ENCODE data around the gene PTPN6.

PTPN6 gene

GRCh38 chr12:6923003-6923732 is 28.0 kb upstream of the PTPN6 start:
- no peak for DNase-seq

DNA sequence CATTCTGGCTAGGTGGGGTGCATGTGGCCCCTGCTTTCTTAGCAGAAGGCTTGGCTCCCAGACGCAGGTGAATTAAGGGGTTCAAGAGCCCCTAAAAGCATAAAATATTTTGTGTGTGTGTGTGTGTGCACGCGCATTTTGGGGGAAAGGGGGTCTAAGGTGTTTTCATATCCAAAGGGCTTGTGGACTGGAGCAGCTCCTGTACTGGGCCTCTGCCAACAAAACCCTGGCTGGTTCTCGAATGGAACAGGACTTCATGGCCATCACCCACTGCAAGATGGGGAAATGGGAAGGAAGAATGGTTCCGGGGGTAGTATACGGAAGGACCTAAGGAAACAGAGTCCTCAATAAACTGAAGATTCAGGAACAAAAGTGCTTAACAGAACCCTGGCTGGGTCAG is 27.3 kb upstream of the PTPN6 start:
- no peak for DNase-seq

- no peak for DNase-seq
These were observed 26.0 kb upstream of the PTPN6 start for GRCh38 chr12:6925239-6925539.

- DNase-seq: no peak
These were observed 25.4 kb upstream of the PTPN6 start for GRCh38 chr12:6925540-6926279.

- DNase-seq: peak; percentile 62 to 67
These were observed 23.7 kb upstream of the PTPN6 start, which contains the start of gene ATN1 for GRCh38 chr12:6927379-6928021. Gene ATN1, plus strand, starts transcription at chr12:6927959. Its CDS starts 6,043 bp downstream, at chr12:6934002.

- no peak for DNase-seq
These were observed 23.0 kb upstream of the PTPN6 start for GRCh38 chr12:6928022-6928702.

- DNase-seq: peak in 1 of 2 experiments; percentile 40
These were observed 22.3 kb upstream of the PTPN6 start for GRCh38 chr12:6928703-6929407.

DNA sequence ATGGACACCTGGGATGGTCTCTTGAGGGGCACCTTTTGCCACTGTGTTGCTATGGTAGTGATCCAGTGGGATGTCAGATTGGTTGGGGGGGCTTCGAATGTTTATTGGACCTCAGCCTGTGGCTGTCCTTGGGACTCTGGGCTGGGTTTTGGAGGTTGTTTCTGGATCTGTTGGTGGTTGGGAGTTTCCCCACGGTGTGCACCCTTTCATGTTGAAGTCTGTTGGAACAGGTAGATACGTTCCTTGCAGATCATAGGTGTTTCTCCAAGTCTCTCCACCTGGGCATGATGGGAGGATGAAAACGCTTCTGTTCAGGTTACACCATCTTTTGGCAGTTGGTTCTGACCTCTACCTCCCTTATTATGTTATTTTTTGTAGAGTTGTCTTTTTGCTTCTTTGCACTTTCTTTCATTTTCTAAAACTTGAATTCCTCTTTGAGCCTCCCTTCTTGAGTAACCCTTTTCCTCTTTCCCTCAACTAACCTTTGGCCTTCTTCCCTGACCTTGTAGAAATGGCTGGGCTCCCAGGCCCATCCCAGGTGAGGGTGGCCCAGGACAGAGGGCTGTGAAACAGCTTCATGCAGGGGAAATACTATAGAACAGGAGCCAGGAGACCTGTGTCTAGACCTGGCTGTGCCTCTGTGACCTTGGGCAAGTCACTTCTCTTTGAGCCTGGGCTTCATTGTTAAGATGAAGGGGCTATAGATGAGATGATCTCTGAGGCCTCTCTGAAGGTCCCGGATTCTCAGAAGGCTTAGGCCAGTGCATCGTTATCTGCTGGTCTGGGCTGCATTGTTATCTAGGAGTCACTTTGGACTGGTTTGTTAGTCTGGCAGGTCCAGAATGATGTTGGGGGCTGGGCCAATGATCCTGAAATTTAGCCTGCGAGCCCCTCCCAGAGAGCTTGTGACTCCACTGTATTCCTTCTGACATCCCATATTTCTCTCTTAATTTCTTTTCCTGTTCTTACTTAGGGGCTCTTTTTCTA is 21.4 kb upstream of the PTPN6 start:
- DNase-seq: no peak

DNA sequence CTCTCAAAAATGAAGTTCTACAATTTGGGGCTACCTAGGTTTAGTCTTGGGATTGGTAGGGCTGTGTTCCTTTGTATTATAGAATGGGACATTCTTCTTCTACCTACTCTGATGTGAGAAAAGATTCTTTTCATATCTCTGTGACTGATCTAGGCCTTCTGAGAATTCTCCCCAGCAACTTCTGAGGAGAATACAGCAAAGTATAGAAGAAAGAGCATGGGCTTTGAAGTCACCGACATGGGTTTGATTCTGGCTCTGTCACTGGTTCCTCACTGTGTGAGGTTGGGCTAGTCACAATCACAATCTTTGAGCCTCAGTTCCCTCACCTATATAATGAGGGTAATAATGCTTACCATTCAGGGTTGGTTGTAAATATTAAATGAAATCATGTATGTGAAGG is 18.4 kb upstream of the PTPN6 start:
- no peak for DNase-seq

DNA sequence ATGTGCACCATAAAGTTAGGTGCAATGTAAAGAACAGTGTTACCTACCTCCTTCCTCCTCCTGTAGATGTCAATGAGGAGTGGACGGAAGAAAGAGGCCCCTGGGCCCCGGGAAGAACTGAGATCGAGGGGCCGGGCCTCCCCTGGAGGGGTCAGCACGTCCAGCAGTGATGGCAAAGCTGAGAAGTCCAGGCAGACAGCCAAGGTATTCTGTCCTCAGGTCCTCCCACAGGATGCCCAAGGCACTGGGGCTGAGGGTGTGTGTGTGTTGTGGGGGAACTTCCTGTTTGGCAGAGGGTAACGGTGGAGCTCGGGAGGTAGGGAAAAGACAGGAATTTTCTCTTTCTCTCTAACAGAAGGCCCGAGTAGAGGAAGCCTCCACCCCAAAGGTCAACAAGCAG is 17.0 kb upstream of the PTPN6 start:
- DNase-seq: no peak

GRCh38 chr12:6935371-6936193 is 15.6 kb upstream of the PTPN6 start:
- DNase-seq: no peak

DNA sequence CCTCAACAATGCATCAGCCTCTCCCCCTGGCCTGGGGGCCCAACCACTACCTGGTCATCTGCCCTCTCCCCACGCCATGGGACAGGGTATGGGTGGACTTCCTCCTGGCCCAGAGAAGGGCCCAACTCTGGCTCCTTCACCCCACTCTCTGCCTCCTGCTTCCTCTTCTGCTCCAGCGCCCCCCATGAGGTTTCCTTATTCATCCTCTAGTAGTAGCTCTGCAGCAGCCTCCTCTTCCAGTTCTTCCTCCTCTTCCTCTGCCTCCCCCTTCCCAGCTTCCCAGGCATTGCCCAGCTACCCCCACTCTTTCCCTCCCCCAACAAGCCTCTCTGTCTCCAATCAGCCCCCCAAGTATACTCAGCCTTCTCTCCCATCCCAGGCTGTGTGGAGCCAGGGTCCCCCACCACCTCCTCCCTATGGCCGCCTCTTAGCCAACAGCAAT is 14.9 kb upstream of the PTPN6 start:
- no peak for DNase-seq

- peak; percentile 66 to 78 for DNase-seq
These were observed 14.3 kb upstream of the PTPN6 start for GRCh38 chr12:6936636-6937480.

DNA sequence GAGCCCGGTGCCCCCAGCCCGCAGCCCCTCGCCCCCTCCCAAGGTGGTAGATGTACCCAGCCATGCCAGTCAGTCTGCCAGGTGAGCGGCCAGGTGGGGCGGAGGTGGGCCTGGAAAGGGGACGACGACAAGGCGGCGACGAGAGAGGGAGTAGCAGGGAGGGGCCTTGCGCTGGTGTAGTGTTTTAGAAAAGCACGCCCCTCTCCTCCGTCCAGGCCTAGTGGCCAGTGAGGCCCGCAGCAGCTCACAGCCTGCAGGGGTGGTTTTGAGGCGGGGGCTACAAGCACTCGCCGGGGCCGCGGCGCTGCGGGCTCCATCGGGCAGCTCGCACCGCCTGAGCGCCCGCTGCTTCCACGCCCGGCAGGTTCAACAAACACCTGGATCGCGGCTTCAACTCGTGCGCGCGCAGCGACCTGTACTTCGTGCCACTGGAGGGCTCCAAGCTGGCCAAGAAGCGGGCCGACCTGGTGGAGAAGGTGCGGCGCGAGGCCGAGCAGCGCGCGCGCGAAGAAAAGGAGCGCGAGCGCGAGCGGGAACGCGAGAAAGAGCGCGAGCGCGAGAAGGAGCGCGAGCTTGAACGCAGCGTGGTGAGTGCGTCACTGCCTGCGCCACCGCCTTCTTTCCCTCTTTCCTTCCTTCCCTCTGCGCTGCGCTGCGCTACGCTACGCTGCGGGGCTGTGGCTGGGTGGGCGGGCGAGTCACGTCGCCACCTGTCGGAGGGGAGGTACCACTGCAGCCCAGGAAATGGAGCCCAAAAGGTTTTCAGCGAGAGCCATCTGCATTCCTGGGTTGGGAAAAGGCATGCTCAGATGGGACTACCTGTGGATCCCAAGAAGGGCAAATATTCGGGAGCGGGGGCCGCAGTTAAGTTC is 13.4 kb upstream of the PTPN6 start:
- DNase-seq: peak; percentile 93 to 94

DNA sequence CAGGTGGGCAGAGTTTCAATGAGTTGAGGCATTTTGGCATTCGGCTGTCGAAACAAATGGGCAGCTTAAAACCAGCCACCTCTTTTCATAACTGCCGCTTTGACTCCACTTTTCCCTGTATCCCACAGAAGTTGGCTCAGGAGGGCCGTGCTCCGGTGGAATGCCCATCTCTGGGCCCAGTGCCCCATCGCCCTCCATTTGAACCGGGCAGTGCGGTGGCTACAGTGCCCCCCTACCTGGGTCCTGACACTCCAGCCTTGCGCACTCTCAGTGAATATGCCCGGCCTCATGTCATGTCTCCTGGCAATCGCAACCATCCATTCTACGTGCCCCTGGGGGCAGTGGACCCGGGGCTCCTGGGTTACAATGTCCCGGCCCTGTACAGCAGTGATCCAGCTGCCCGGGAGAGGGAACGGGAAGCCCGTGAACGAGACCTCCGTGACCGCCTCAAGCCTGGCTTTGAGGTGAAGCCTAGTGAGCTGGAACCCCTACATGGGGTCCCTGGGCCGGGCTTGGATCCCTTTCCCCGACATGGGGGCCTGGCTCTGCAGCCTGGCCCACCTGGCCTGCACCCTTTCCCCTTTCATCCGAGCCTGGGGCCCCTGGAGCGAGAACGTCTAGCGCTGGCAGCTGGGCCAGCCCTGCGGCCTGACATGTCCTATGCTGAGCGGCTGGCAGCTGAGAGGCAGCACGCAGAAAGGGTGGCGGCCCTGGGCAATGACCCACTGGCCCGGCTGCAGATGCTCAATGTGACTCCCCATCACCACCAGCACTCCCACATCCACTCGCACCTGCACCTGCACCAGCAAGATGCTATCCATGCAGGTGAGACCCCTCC is 12.6 kb upstream of the PTPN6 start:
- DNase-seq: no peak

GRCh38 chr12:6939191-6939540 is 12.0 kb upstream of the PTPN6 start:
- DNase-seq: no peak

DNA sequence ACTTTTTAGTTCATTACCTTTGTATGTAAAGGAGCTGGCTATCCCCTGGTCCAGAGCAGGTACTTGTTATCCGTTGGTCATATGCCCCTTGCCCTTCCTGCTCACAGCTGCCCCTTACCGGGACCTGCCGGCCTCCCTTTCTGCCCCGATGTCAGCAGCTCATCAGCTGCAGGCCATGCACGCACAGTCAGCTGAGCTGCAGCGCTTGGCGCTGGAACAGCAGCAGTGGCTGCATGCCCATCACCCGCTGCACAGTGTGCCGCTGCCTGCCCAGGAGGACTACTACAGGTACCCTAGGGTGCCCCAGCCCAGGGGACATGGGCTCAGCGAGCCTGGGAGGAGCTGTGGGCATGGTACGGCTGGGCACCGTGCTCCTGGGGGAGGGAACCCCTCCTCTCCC is 9.9 kb upstream of the PTPN6 start:
- DNase-seq: no peak

GRCh38 chr12:6941782-6942181 is 9.4 kb upstream of the PTPN6 start:
- DNase-seq: no peak
